Measurements from ENCODE around the gene ZBTB16. TPM values are rescaled to one million over a fixed set of nuclear protein-coding genes. Genes with fewer than 3 reads are reported as not detected.

The ZBTB16 gene
- polyA plus RNA-seq, 1 donor (not counting 4 experiments of a cell fraction or from before 2014, with no cell fraction given): 0.18 TPM

DNA sequence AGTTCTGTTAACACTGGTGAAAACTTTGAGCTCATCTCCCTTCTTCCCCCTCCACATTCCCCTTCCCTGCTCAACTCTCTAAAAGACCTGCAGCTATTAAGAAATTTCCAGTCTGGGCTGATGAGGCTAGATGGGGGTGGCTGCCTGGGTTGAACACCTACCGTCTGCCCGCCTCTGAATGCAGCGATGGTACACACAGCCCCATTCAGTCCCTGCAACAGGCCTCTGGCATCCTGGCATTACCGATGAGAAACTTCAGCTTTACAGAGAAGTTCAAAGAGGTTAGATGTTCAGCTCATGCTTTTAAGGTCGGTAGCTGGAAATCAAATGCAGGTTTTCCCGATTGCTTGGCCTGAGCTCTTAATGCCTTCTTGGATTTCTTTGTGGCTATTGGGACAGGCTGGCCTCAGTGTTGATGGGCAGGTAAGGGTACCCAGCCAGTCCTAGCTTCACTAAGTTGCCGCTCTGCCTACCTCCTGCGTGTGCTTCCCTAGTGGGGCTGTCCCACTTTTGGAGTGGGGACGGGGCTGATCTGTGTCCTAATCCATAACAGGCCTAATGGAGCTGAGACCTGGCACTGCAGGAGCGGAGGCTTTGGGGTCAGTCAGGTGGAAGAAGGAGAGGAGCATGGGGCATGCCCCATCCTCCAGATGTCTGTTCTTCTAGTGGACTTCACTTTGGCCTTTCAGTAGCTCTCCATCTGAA, 49.1 kb downstream of the ZBTB16 start:
- H3K9ac ChIP-seq (ENCODE audit: control insufficient read depth, extremely low read depth, insufficient read depth, low read length): no peak overlapping the region
- no peak overlapping the region for H3K4me2 ChIP-seq (ENCODE audit: control insufficient read depth, extremely low read depth, insufficient read depth, low read depth, low read length)
- DNase-seq (ENCODE audit: low read depth, low spot score): no peak
- H3K27me3 ChIP-seq (ENCODE audit: control insufficient read depth, extremely low read depth, insufficient read depth, low read length): peaks cover 21% of the 10 kb centered on the region
- no peak overlapping the region for H2AFZ ChIP-seq (ENCODE audit: control insufficient read depth, low read length)
- no peak overlapping the region for H3K4me3 ChIP-seq (ENCODE audit: control insufficient read depth in 2 of 3, extremely low read depth in 1 of 3, insufficient read depth in 2 of 3, low read depth in 1 of 3, low read length in 3 of 3)
- dilution Hi-C loops (cut with MboI; ENCODE audit: extremely low pct_ligation_motif_present, low sequenced_read_pairs): no loop called here
- no peaks in the 10 kb centered on the region for H4K20me1 ChIP-seq (ENCODE audit: control insufficient read depth, extremely low read depth, insufficient read depth, low read length)
- H3K9me3 ChIP-seq (ENCODE audit: control insufficient read depth, low read depth, low read length): no peaks in the 10 kb centered on the region
- FAIRE-seq: no peak
- no peaks in the 10 kb centered on the region for H3K36me3 ChIP-seq (ENCODE audit: control insufficient read depth in 2 of 2, extremely low read depth in 1 of 2, insufficient read depth in 2 of 2, low read length in 2 of 2)
- no peaks in the 10 kb centered on the region for H3K9me1 ChIP-seq (ENCODE audit: control insufficient read depth, extremely low read depth, insufficient read depth, low read length)
- H3K79me2 ChIP-seq (ENCODE audit: control insufficient read depth, insufficient read depth, low read length): no peaks in the 10 kb centered on the region
- H3K4me1 ChIP-seq (ENCODE audit: control insufficient read depth, extremely low read depth, insufficient read depth, low read length): no peaks in the 10 kb centered on the region
- no peak overlapping the region for H3K27ac ChIP-seq (ENCODE audit: control insufficient read depth, insufficient read depth, low read length)
- TF ChIP-seq, protein P1, sequence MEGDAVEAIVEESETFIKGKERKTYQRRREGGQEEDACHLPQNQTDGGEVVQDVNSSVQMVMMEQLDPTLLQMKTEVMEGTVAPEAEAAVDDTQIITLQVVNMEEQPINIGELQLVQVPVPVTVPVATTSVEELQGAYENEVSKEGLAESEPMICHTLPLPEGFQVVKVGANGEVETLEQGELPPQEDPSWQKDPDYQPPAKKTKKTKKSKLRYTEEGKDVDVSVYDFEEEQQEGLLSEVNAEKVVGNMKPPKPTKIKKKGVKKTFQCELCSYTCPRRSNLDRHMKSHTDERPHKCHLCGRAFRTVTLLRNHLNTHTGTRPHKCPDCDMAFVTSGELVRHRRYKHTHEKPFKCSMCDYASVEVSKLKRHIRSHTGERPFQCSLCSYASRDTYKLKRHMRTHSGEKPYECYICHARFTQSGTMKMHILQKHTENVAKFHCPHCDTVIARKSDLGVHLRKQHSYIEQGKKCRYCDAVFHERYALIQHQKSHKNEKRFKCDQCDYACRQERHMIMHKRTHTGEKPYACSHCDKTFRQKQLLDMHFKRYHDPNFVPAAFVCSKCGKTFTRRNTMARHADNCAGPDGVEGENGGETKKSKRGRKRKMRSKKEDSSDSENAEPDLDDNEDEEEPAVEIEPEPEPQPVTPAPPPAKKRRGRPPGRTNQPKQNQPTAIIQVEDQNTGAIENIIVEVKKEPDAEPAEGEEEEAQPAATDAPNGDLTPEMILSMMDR (optimal IDR thresholded peaks at IDR 0.05 in 1 of 3, IDR thresholded peaks at IDR 0.05 in 1 of 3, conservative IDR thresholded peaks at IDR 0.05 in 1 of 3; ENCODE audit: extremely low read depth in 1 of 3, insufficient read depth in 2 of 3, low read length in 3 of 3): no peak
- TF ChIP-seq EZH2 (IDR thresholded peaks at IDR 0.05; ENCODE audit: low read length): no peak

DNA sequence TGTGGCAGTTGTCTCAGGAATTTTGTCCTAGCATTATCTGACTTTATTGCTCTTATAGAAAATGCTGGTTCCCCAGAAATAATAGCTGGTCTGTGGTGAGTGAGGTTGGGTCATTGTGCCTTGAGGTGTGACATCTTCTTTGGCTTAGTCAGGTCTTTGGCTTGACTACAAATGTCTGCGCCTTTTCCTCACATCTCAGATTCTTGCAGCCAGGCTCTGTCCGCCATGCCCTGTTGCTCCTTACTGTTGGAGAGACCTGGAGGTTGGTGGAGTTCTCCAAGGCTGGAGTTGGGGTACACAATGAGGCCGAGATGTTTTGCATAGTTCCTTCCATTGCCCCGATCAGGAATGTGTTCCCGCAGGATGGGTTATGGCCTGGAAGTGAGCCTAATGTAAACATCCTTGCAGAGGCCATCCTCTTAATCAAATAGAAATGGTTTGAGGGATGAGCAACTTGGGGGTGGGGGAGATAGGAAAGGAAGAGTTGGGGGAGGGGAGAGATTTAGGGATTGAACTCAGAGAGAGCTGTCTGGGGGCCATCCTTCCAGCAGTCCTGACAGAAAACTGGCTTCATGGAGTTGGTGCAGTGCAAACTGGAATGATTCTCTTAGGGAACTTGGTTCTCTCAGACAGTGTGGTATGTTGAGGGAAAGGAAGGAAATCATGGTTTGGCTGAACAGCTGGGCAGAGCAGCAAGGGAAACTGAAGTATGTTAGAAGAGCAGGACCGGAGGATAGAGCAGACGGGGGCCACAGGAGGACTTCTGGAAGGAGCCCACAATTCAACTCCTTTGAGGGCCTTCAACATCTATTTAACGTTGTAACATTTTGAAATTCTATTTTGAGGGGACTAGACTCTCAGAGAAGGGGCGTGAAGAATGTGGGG, 49.9 kb downstream of the ZBTB16 start:
- TF ChIP-seq EZH2 (IDR thresholded peaks at IDR 0.05; ENCODE audit: low read length): no peak
- TF ChIP-seq, protein P1 (optimal IDR thresholded peaks at IDR 0.05 in 1 of 3, IDR thresholded peaks at IDR 0.05 in 1 of 3, conservative IDR thresholded peaks at IDR 0.05 in 1 of 3; ENCODE audit: extremely low read depth in 1 of 3, insufficient read depth in 2 of 3, low read length in 3 of 3): no peak
- Histone ChIP-seq H3K4me2 (ENCODE audit: control insufficient read depth, extremely low read depth, insufficient read depth, low read depth, low read length) (no peak overlapping the region), H4K20me1 (ENCODE audit: control insufficient read depth, extremely low read depth, insufficient read depth, low read length) (no peaks in the 10 kb centered on the region), H3K4me3 (ENCODE audit: control insufficient read depth in 2 of 3, extremely low read depth in 1 of 3, insufficient read depth in 2 of 3, low read depth in 1 of 3, low read length in 3 of 3) (no peak overlapping the region), H2AFZ (ENCODE audit: control insufficient read depth, low read length) (no peak overlapping the region), H3K9me1 (ENCODE audit: control insufficient read depth, extremely low read depth, insufficient read depth, low read length) (no peaks in the 10 kb centered on the region), H3K9ac (ENCODE audit: control insufficient read depth, extremely low read depth, insufficient read depth, low read length) (no peak overlapping the region), H3K27me3 (ENCODE audit: control insufficient read depth, extremely low read depth, insufficient read depth, low read length) (peaks cover 22% of the 10 kb centered on the region), H3K4me1 (ENCODE audit: control insufficient read depth, extremely low read depth, insufficient read depth, low read length) (no peaks in the 10 kb centered on the region), H3K9me3 (ENCODE audit: control insufficient read depth, low read depth, low read length) (no peaks in the 10 kb centered on the region), H3K79me2 (ENCODE audit: control insufficient read depth, insufficient read depth, low read length) (no peaks in the 10 kb centered on the region), H3K36me3 (ENCODE audit: control insufficient read depth in 2 of 2, extremely low read depth in 1 of 2, insufficient read depth in 2 of 2, low read length in 2 of 2) (no peaks in the 10 kb centered on the region), H3K27ac (ENCODE audit: control insufficient read depth, insufficient read depth, low read length) (no peak overlapping the region)
- no peak for DNase-seq (ENCODE audit: low read depth, low spot score)
- no peak for FAIRE-seq
- dilution Hi-C loops (cut with MboI; ENCODE audit: extremely low pct_ligation_motif_present, low sequenced_read_pairs): no loop called here
